ENCODE results near the gene VPS13C.
A peak's percentile ranks its signal among the peaks of the same experiment; 100 is the strongest.

Gene VPS13C

GRCh38 chr15:61811952-61812351, 248.3 kb downstream of the VPS13C start:
- WGBS, result 81% methylated on average over 8 of the region's 8 CpGs
- no peak overlapping the region for H3K27ac ChIP-seq (ENCODE audit: low read length, poor library complexity, severe bottlenecking)
- no peaks in the 10 kb centered on the region for H3K9me3 ChIP-seq (ENCODE audit: control insufficient read depth, low read length)

GRCh38 chr15:61809216-61809615, 251.0 kb downstream of the VPS13C start:
- Histone ChIP-seq H2BK15ac (ENCODE audit: low read depth, poor library complexity, severe bottlenecking) (no peak overlapping the region), H3K36me3 (ENCODE audit: control insufficient read depth in 1 of 2, insufficient read depth in 2 of 2, low read depth in 1 of 2, low read length in 2 of 2) (no peaks in the 10 kb centered on the region), H3K18ac (ENCODE audit: low read depth in 1 of 2, low read length in 2 of 2) (no peak overlapping the region), H3K79me1 (replicated peaks; ENCODE audit: low read length, poor library complexity, severe bottlenecking) (no peaks in the 10 kb centered on the region), H3K4me2 (ENCODE audit: low read length, poor library complexity, severe bottlenecking) (no peak overlapping the region), H3K14ac (ENCODE audit: low read length in 2 of 2) (no peak overlapping the region), H4K91ac (ENCODE audit: low read length) (no peak overlapping the region), H2BK5ac (ENCODE audit: low read depth, low read length, poor library complexity, severe bottlenecking) (no peak overlapping the region), H3K4ac (ENCODE audit: low read depth in 1 of 2, low read length in 2 of 2) (no peak overlapping the region), H3K27me3 (ENCODE audit: control insufficient read depth in 1 of 2, insufficient read depth in 1 of 2, low read length in 2 of 2) (peaks cover 0 to 13% of the 10 kb centered on the region in 2 experiments), H2AK5ac (ENCODE audit: low read length, severe bottlenecking) (no peak overlapping the region), H2AFZ (ENCODE audit: low read depth, low read length) (no peak overlapping the region), H2BK12ac (ENCODE audit: low read length in 2 of 2) (no peak overlapping the region), H3K27ac (ENCODE audit: low read length, poor library complexity, severe bottlenecking) (no peak overlapping the region), H2BK120ac (ENCODE audit: low read depth, low read length) (no peak overlapping the region), H3K23ac (ENCODE audit: low read length in 2 of 2) (no peak overlapping the region), H3K4me1 (ENCODE audit: control insufficient read depth, insufficient read depth, low read depth, low read length) (no peaks in the 10 kb centered on the region), H3K9me3 (ENCODE audit: control insufficient read depth, low read length) (no peaks in the 10 kb centered on the region), H3K4me3 (ENCODE audit: insufficient read depth in 1 of 2, low read depth in 1 of 2, low read length in 2 of 2) (no peak overlapping the region), H3K9ac (ENCODE audit: low read length) (no peak overlapping the region), H4K8ac (ENCODE audit: low read length) (no peak overlapping the region)
- 93% methylated on average over 7 of the region's 7 CpGs for WGBS
- no peak for DNase-seq

More at GRCh38 chr15:61811952-61812351, 248.3 kb downstream of the VPS13C start:
- Histone ChIP-seq H2BK12ac (ENCODE audit: low read length in 2 of 2) (no peak overlapping the region), H3K23ac (ENCODE audit: low read length in 2 of 2) (no peak overlapping the region), H2AK5ac (ENCODE audit: low read length, severe bottlenecking) (no peak overlapping the region), H2AFZ (ENCODE audit: low read depth, low read length) (no peak overlapping the region), H3K4ac (ENCODE audit: low read depth in 1 of 2, low read length in 2 of 2) (no peak overlapping the region), H3K9ac (ENCODE audit: low read length) (no peak overlapping the region), H3K4me1 (ENCODE audit: control insufficient read depth, insufficient read depth, low read depth, low read length) (no peaks in the 10 kb centered on the region), H3K4me2 (ENCODE audit: low read length, poor library complexity, severe bottlenecking) (no peak overlapping the region), H4K8ac (ENCODE audit: low read length) (no peak overlapping the region), H3K36me3 (ENCODE audit: control insufficient read depth in 1 of 2, insufficient read depth in 2 of 2, low read depth in 1 of 2, low read length in 2 of 2) (no peaks in the 10 kb centered on the region), H3K14ac (ENCODE audit: low read length in 2 of 2) (peak overlapping the region in 1 of 2 experiments; percentile 22), H4K91ac (ENCODE audit: low read length) (no peak overlapping the region), H2BK15ac (ENCODE audit: low read depth, poor library complexity, severe bottlenecking) (no peak overlapping the region), H3K79me1 (replicated peaks; ENCODE audit: low read length, poor library complexity, severe bottlenecking) (no peaks in the 10 kb centered on the region), H2BK120ac (ENCODE audit: low read depth, low read length) (no peak overlapping the region), H2BK5ac (ENCODE audit: low read depth, low read length, poor library complexity, severe bottlenecking) (no peak overlapping the region), H3K18ac (ENCODE audit: low read depth in 1 of 2, low read length in 2 of 2) (no peak overlapping the region), H3K27me3 (ENCODE audit: control insufficient read depth in 1 of 2, insufficient read depth in 1 of 2, low read length in 2 of 2) (peaks cover 0 to 33% of the 10 kb centered on the region in 2 experiments), H3K4me3 (ENCODE audit: insufficient read depth in 1 of 2, low read depth in 1 of 2, low read length in 2 of 2) (no peak overlapping the region)
- DNase-seq, result no peak

GRCh38 chr15:61807281-61807929, 252.8 kb downstream of the VPS13C start:
- H3K9me3 ChIP-seq (ENCODE audit: control insufficient read depth, low read length), result no peaks in the 10 kb centered on the region
- H3K79me1 ChIP-seq (replicated peaks; ENCODE audit: low read length, poor library complexity, severe bottlenecking), result no peaks in the 10 kb centered on the region
- H2BK120ac ChIP-seq (ENCODE audit: low read depth, low read length), result no peak overlapping the region
- H3K4me3 ChIP-seq (ENCODE audit: insufficient read depth in 1 of 2, low read depth in 1 of 2, low read length in 2 of 2), result no peak overlapping the region
- no peak overlapping the region for H3K18ac ChIP-seq (ENCODE audit: low read depth in 1 of 2, low read length in 2 of 2)
- H3K14ac ChIP-seq (ENCODE audit: low read length in 2 of 2), result no peak overlapping the region
- no peak overlapping the region for H2BK12ac ChIP-seq (ENCODE audit: low read length in 2 of 2)
- no peak overlapping the region for H3K4me2 ChIP-seq (ENCODE audit: low read length, poor library complexity, severe bottlenecking)
- H3K27ac ChIP-seq (ENCODE audit: low read length, poor library complexity, severe bottlenecking), result no peak overlapping the region
- H4K8ac ChIP-seq (ENCODE audit: low read length), result no peak overlapping the region
- no peak overlapping the region for H3K23ac ChIP-seq (ENCODE audit: low read length in 2 of 2)
- WGBS, result 88% methylated on average over 12 of the region's 14 CpGs
- DNase-seq, result no peak
- H2BK5ac ChIP-seq (ENCODE audit: low read depth, low read length, poor library complexity, severe bottlenecking), result no peak overlapping the region
- H3K9ac ChIP-seq (ENCODE audit: low read length), result no peak overlapping the region
- H3K4ac ChIP-seq (ENCODE audit: low read depth in 1 of 2, low read length in 2 of 2), result no peak overlapping the region
- no peak overlapping the region for H2AFZ ChIP-seq (ENCODE audit: low read depth, low read length)
- H4K91ac ChIP-seq (ENCODE audit: low read length), result no peak overlapping the region
- no peaks in the 10 kb centered on the region for H3K36me3 ChIP-seq (ENCODE audit: control insufficient read depth in 1 of 2, insufficient read depth in 2 of 2, low read depth in 1 of 2, low read length in 2 of 2)
- peaks cover under 1 to 12% of the 10 kb centered on the region in 2 experiments for H3K27me3 ChIP-seq (ENCODE audit: control insufficient read depth in 1 of 2, insufficient read depth in 1 of 2, low read length in 2 of 2)
- no peak overlapping the region for H2BK15ac ChIP-seq (ENCODE audit: low read depth, poor library complexity, severe bottlenecking)
- H3K4me1 ChIP-seq (ENCODE audit: control insufficient read depth, insufficient read depth, low read depth, low read length), result no peaks in the 10 kb centered on the region
- H2AK5ac ChIP-seq (ENCODE audit: low read length, severe bottlenecking), result no peak overlapping the region
